ENCODE results near the gene LRRC38. TPM values are rescaled to one million over a fixed set of nuclear protein-coding genes. Genes with fewer than 3 reads are reported as not detected.

Gene LRRC38
- total RNA-seq, 2 donors from 2014 or later, result 0.14 to 0.45 TPM

GRCh38 chr1:13462682-13463081 lies 51.1 kb downstream of the LRRC38 start:
- peaks cover 1% of the 10 kb centered on the region for H3K27me3 ChIP-seq (replicated peaks; ENCODE audit: insufficient read depth)
- 45% methylated on average over 7 of the region's 7 CpGs for WGBS
- no peak for DNase-seq (ENCODE audit: low spot score)
- H3K27ac ChIP-seq, result no peak overlapping the region
- H3K9me3 ChIP-seq, result no peaks in the 10 kb centered on the region
- intact Hi-C loops (cut with DNase I), result no loop called here
- no peak for TF ChIP-seq POLR2AphosphoS5 (IDR thresholded peaks at IDR 0.05)
- TF ChIP-seq POLR2A (IDR thresholded peaks at IDR 0.05), result no peak
- TF ChIP-seq CTCF (IDR thresholded peaks at IDR 0.05), result no peak
- no peak overlapping the region for H3K4me3 ChIP-seq
- no peaks in the 10 kb centered on the region for H3K4me1 ChIP-seq (replicated peaks)
- H3K36me3 ChIP-seq, result no peaks in the 10 kb centered on the region

GRCh38 chr1:13461977-13462376 lies 51.8 kb downstream of the LRRC38 start:
- Histone ChIP-seq H3K36me3 (no peaks in the 10 kb centered on the region), H3K4me3 (no peak overlapping the region), H3K9me3 (no peaks in the 10 kb centered on the region), H3K27me3 (replicated peaks; ENCODE audit: insufficient read depth) (peaks cover 2% of the 10 kb centered on the region), H3K27ac (no peak overlapping the region), H3K4me1 (replicated peaks) (no peaks in the 10 kb centered on the region)
- no peak for TF ChIP-seq CTCF (IDR thresholded peaks at IDR 0.05)
- TF ChIP-seq POLR2AphosphoS5 (IDR thresholded peaks at IDR 0.05), result no peak
- no peak for TF ChIP-seq POLR2A (IDR thresholded peaks at IDR 0.05)
- intact Hi-C loops (cut with DNase I), result no loop called here
- 66% methylated on average over 2 of the region's 2 CpGs for WGBS
- no peak for DNase-seq (ENCODE audit: low spot score)

GRCh38 chr1:13456904-13457532 lies 56.8 kb downstream of the LRRC38 start:
- Histone ChIP-seq H3K27me3 (replicated peaks; ENCODE audit: insufficient read depth) (peaks cover 4% of the 10 kb centered on the region), H3K4me1 (replicated peaks) (no peaks in the 10 kb centered on the region), H3K4me3 (no peak overlapping the region), H3K27ac (no peak overlapping the region), H3K36me3 (no peaks in the 10 kb centered on the region), H3K9me3 (no peaks in the 10 kb centered on the region)
- 54% methylated on average over 15 of the region's 15 CpGs for WGBS
- TF ChIP-seq POLR2A (IDR thresholded peaks at IDR 0.05), result no peak
- no peak for TF ChIP-seq POLR2AphosphoS5 (IDR thresholded peaks at IDR 0.05)
- no peak for TF ChIP-seq CTCF (IDR thresholded peaks at IDR 0.05)
- no peak for DNase-seq (ENCODE audit: low spot score)
- intact Hi-C loops (cut with DNase I), result no loop called here

GRCh38 chr1:13451399-13451965 lies 62.3 kb downstream of the LRRC38 start:
- intact Hi-C loops (cut with DNase I), result no loop called here
- 37% methylated on average over 6 of the region's 6 CpGs for WGBS

More at GRCh38 chr1:13451399-13451965, 62.3 kb downstream of the LRRC38 start:
- no peak for DNase-seq (ENCODE audit: low spot score)
- H3K27me3 ChIP-seq (replicated peaks; ENCODE audit: insufficient read depth), result no peaks in the 10 kb centered on the region
- H3K4me1 ChIP-seq (replicated peaks), result no peaks in the 10 kb centered on the region
- TF ChIP-seq CTCF (IDR thresholded peaks at IDR 0.05), result no peak
- TF ChIP-seq POLR2AphosphoS5 (IDR thresholded peaks at IDR 0.05), result no peak
- no peak for TF ChIP-seq POLR2A (IDR thresholded peaks at IDR 0.05)
- H3K36me3 ChIP-seq, result no peaks in the 10 kb centered on the region
- H3K27ac ChIP-seq, result no peak overlapping the region
- H3K4me3 ChIP-seq, result no peak overlapping the region
- H3K9me3 ChIP-seq, result no peaks in the 10 kb centered on the region

All from prostate gland (tissue), 2 donors.